Measurements from ENCODE around the gene CEBPE. TPM values are rescaled to one million over a fixed set of nuclear protein-coding genes. Genes with fewer than 3 reads are reported as not detected.

Gene CEBPE
- total RNA-seq, 1 experiment from 2014 or later = not detected

DNA sequence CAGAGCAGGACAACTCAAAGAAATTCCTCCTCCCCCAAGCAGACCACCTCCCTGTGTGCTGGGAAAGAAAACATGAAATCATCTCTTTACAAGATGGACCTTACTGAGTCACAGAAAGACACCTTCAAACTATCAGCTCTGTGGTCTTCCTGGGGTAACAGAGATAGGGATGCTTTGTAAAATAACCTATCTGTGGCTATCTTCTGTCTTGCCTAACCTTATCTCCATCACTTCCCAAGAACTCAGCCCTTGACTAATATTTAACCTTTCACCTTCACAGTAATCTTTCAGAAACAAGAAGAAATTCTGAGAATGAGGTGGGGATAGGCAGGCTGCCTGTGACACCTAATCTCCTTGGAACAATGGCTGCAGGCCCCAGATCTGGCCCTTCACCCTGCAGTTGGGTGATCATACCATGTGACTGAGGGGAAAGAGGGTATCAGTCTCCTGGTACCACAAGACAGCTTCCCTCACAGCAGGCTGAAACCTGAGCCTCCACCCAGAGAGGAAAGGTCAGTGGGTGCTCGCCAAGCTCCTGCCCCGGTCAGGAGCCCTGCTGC is 27.4 kb upstream of the CEBPE start:
- BruUV-seq (replicated peaks) = no TSS peak
- no peak for DNase-seq (ENCODE audit: unreplicated experiment)
- Mint-ChIP-seq H3K27ac (ENCODE audit: low read depth, unreplicated experiment) (peak overlapping the region; percentile 36), H3K4me1 (ENCODE audit: insufficient read depth, unreplicated experiment) (peaks cover 50% of the 10 kb centered on the region), H3K36me3 (ENCODE audit: insufficient read depth, unreplicated experiment) (no peaks in the 10 kb centered on the region), H3K27me3 (ENCODE audit: insufficient read depth, unreplicated experiment) (no peaks in the 10 kb centered on the region), H3K4me3 (ENCODE audit: unreplicated experiment) (no peak overlapping the region), H3K9me3 (ENCODE audit: unreplicated experiment) (no peaks in the 10 kb centered on the region)
- TF ChIP-seq, protein P1, sequence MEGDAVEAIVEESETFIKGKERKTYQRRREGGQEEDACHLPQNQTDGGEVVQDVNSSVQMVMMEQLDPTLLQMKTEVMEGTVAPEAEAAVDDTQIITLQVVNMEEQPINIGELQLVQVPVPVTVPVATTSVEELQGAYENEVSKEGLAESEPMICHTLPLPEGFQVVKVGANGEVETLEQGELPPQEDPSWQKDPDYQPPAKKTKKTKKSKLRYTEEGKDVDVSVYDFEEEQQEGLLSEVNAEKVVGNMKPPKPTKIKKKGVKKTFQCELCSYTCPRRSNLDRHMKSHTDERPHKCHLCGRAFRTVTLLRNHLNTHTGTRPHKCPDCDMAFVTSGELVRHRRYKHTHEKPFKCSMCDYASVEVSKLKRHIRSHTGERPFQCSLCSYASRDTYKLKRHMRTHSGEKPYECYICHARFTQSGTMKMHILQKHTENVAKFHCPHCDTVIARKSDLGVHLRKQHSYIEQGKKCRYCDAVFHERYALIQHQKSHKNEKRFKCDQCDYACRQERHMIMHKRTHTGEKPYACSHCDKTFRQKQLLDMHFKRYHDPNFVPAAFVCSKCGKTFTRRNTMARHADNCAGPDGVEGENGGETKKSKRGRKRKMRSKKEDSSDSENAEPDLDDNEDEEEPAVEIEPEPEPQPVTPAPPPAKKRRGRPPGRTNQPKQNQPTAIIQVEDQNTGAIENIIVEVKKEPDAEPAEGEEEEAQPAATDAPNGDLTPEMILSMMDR (IDR thresholded peaks at IDR 0.05; ENCODE audit: unreplicated experiment) = no peak
- intact Hi-C loops (cut with micrococcal nuclease) = no loop called here
- ChIA-PET POLR2A (interaction anchor here (0.6 to 3.2 kb wide), 7 partner anchors 9 to 118 kb away, joined by 3 to 32 read pairs (median 6); no protein-coding TSS in a partner anchor), CTCF (interaction anchor here (0.5 to 2.0 kb wide), 7 partner anchors 9 to 39 kb away, joined by 3 to 6 read pairs (median 4); no protein-coding TSS in a partner anchor)

DNA sequence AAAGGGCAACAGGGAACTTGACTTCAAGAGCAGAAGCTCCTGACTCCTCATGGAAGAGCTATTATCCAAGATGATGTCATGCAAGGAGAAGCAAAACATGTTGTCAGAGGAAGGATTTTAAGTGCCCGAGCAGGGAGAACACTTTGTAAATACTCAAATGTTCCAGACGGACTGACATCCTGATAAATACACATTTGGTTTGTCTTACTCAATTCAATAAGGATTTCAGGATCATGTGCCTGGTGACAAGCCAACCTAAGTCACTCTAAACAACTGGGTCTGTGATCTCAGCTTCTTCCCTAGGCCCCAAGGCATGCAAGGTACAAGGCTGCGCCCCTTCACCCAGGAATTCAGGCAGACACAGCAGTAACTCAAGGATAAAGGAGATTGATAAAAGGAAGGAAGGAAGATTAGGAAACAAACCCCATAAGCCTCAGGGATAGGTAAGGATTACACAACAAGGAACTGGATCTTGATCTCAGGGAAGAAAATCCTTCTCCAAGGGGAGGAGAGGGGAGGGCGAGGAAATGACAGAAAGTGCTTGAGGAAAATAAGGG is 26.8 kb upstream of the CEBPE start:
- intact Hi-C loops (cut with micrococcal nuclease) = no loop called here
- no peak overlapping the region for H3K4me3 Mint-ChIP-seq (ENCODE audit: unreplicated experiment)
- peaks cover 50% of the 10 kb centered on the region for H3K4me1 Mint-ChIP-seq (ENCODE audit: insufficient read depth, unreplicated experiment)
- no peaks in the 10 kb centered on the region for H3K27me3 Mint-ChIP-seq (ENCODE audit: insufficient read depth, unreplicated experiment)
- H3K9me3 Mint-ChIP-seq (ENCODE audit: unreplicated experiment) = no peaks in the 10 kb centered on the region
- TF ChIP-seq, protein P1 (IDR thresholded peaks at IDR 0.05; ENCODE audit: unreplicated experiment) = no peak
- peak overlapping the region; percentile 36 for H3K27ac Mint-ChIP-seq (ENCODE audit: low read depth, unreplicated experiment)
- no peak for DNase-seq (ENCODE audit: unreplicated experiment)
- BruUV-seq (replicated peaks) = no TSS peak
- POLR2A ChIA-PET = interaction anchor here (0.7 to 3.2 kb wide), 9 partner anchors 8 to 74 kb away, joined by 3 to 32 read pairs (median 6); partner anchors contain the start of genes ACIN1 and C14orf119
- CTCF ChIA-PET = interaction anchor here (0.8 to 2.0 kb wide), 4 partner anchors 15 to 28 kb away, joined by 3 to 5 read pairs (median 4); no protein-coding TSS in a partner anchor
- H3K36me3 Mint-ChIP-seq (ENCODE audit: insufficient read depth, unreplicated experiment) = no peaks in the 10 kb centered on the region

DNA sequence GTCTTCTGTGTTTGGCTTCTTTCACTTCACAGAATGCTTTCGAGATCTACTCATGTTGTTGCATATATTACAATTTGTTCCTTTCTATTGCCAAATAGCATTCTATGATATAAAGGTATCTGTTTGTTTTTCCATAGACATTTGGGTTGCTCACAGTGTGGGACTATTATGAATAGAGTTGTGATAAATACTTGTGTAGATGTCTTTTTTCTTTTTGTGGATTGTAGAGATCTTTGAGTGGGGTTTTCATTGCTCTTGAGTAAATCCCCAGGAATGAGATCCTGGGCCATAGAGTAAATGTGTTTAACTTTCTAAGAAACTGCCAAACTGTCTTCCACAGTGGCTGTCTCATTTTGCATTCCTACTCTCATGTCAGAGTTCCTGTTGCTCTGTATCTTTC is 24.9 kb upstream of the CEBPE start:
- BruUV-seq (replicated peaks) = no TSS peak
- Mint-ChIP-seq H3K27ac (ENCODE audit: low read depth, unreplicated experiment) (no peak overlapping the region), H3K36me3 (ENCODE audit: insufficient read depth, unreplicated experiment) (no peaks in the 10 kb centered on the region), H3K4me3 (ENCODE audit: unreplicated experiment) (no peak overlapping the region), H3K27me3 (ENCODE audit: insufficient read depth, unreplicated experiment) (no peaks in the 10 kb centered on the region), H3K9me3 (ENCODE audit: unreplicated experiment) (no peaks in the 10 kb centered on the region), H3K4me1 (ENCODE audit: insufficient read depth, unreplicated experiment) (peaks cover 50% of the 10 kb centered on the region)
- no peak for DNase-seq (ENCODE audit: unreplicated experiment)
- POLR2A ChIA-PET = interaction anchor here (0.6 to 3.2 kb wide), 6 partner anchors 9 to 49 kb away, joined by 3 to 12 read pairs (median 7); partner anchors contain the start of genes ACIN1 and C14orf119
- TF ChIP-seq, protein P1 (IDR thresholded peaks at IDR 0.05; ENCODE audit: unreplicated experiment) = no peak
- intact Hi-C loops (cut with micrococcal nuclease) = no loop called here
- CTCF ChIA-PET = interaction anchor here (0.8 to 3.1 kb wide), 5 partner anchors 8 to 74 kb away, joined by 3 to 20 read pairs (median 4); no protein-coding TSS in a partner anchor

DNA sequence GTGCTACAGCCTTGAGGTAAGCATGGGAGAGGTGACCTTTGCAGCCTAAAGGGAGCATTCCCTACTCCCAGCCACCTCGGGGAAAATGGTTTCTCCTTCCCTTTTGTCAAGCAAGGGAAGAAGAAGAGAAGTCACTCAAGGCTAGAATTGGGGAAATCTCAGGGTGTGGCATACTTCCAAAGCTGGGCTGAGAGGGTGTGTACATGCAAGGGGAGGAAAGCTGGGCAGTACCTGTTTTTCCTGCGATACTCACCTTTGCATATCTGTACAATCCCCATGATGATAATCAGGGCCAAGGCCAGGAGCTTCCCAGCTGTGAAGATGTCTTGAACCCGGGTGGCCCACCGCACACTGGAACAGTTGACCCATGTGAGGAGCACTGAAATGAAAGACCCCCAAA is 23.8 kb upstream of the CEBPE start:
- ChIA-PET CTCF (interaction anchor here (1.1 to 5.8 kb wide), 7 partner anchors 9 to 74 kb away, joined by 3 to 39 read pairs (median 6); no protein-coding TSS in a partner anchor), POLR2A (interaction anchor here (0.6 to 2.3 kb wide), 12 partner anchors 9 to 48 kb away, joined by 3 to 12 read pairs (median 6); partner anchors contain the start of genes ACIN1 and C14orf119)
- H3K27ac Mint-ChIP-seq (ENCODE audit: low read depth, unreplicated experiment) = peak overlapping the region; percentile 83
- H3K4me3 Mint-ChIP-seq (ENCODE audit: unreplicated experiment) = no peak overlapping the region
- no peak for DNase-seq (ENCODE audit: unreplicated experiment)
- intact Hi-C loops (cut with micrococcal nuclease) = no loop called here
- peaks cover 59% of the 10 kb centered on the region for H3K4me1 Mint-ChIP-seq (ENCODE audit: insufficient read depth, unreplicated experiment)
- H3K27me3 Mint-ChIP-seq (ENCODE audit: insufficient read depth, unreplicated experiment) = no peaks in the 10 kb centered on the region
- H3K36me3 Mint-ChIP-seq (ENCODE audit: insufficient read depth, unreplicated experiment) = no peaks in the 10 kb centered on the region
- TF ChIP-seq, protein P1 (IDR thresholded peaks at IDR 0.05; ENCODE audit: unreplicated experiment) = no peak
- BruUV-seq (replicated peaks) = no TSS peak
- no peaks in the 10 kb centered on the region for H3K9me3 Mint-ChIP-seq (ENCODE audit: unreplicated experiment)
